ENCODE measurements around the gene KRT71. TPM values are rescaled to one million over a fixed set of nuclear protein-coding genes. Genes with fewer than 3 reads are reported as not detected.

KRT71 gene
- total RNA-seq, 1 experiment from 2014 or later = not detected

DNA sequence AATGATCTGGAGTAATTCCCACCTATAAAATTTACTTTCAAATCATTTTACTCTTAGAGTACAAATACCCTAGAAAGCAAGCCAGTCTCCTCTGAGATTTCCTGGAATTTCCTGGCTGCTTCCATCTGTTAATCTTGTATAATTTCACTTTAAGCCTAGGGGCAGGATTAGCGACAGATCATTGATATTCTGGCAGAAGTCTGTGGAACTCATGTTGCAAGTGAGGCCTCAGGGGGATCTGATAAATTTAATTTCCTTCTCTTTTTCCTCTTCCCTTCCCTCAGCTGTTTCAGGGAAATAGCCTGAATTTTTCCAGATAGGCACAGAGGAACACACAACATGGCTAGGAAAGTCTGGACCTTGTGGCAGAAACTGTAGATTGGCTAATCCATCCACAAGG is 54.0 kb downstream of the KRT71 start:
- Histone ChIP-seq H3K36me3 (ENCODE audit: low read depth, low read length) (no peaks in the 10 kb centered on the region), H3K27ac (ENCODE audit: low read length) (no peak overlapping the region), H3K4me3 (ENCODE audit: low read length) (no peak overlapping the region), H3K4me1 (ENCODE audit: insufficient read depth, low read length) (peaks cover 39% of the 10 kb centered on the region), H3K27me3 (ENCODE audit: low read length) (no peaks in the 10 kb centered on the region), H3K9me2 (replicated peaks; ENCODE audit: low read length) (no peaks in the 10 kb centered on the region), H3F3A (ENCODE audit: low read length, unreplicated experiment) (no peaks in the 10 kb centered on the region), H3K79me2 (ENCODE audit: low read length) (no peaks in the 10 kb centered on the region), H3K9me3 (ENCODE audit: low read length) (no peaks in the 10 kb centered on the region), H4K20me1 (ENCODE audit: low read length) (no peaks in the 10 kb centered on the region), H2AFZ (ENCODE audit: low read length) (no peak overlapping the region), H3K9ac (ENCODE audit: low read length) (no peak overlapping the region), H3K4me2 (ENCODE audit: low read length) (no peak overlapping the region)
- ChIA-PET POLR2A (ENCODE audit: unreplicated experiment) (no interaction called here), CTCF (no interaction called here)
- intact Hi-C loops (cut with micrococcal nuclease) = no loop called here
- no peak for DNase-seq
- ATAC-seq = no peak
- TF ChIP-seq EZH2 (IDR thresholded peaks at IDR 0.05; ENCODE audit: low read length, unreplicated experiment) (no peak), EZH2phosphoT487 (IDR thresholded peaks at IDR 0.05; ENCODE audit: borderline replicate concordance, low read length) (no peak)
- TF ChIP-seq, protein P1, sequence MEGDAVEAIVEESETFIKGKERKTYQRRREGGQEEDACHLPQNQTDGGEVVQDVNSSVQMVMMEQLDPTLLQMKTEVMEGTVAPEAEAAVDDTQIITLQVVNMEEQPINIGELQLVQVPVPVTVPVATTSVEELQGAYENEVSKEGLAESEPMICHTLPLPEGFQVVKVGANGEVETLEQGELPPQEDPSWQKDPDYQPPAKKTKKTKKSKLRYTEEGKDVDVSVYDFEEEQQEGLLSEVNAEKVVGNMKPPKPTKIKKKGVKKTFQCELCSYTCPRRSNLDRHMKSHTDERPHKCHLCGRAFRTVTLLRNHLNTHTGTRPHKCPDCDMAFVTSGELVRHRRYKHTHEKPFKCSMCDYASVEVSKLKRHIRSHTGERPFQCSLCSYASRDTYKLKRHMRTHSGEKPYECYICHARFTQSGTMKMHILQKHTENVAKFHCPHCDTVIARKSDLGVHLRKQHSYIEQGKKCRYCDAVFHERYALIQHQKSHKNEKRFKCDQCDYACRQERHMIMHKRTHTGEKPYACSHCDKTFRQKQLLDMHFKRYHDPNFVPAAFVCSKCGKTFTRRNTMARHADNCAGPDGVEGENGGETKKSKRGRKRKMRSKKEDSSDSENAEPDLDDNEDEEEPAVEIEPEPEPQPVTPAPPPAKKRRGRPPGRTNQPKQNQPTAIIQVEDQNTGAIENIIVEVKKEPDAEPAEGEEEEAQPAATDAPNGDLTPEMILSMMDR (conservative IDR thresholded peaks at IDR 0.05; ENCODE audit: low read depth, low read length) = no peak
- BruUV-seq (replicated peaks) = no TSS peak

DNA sequence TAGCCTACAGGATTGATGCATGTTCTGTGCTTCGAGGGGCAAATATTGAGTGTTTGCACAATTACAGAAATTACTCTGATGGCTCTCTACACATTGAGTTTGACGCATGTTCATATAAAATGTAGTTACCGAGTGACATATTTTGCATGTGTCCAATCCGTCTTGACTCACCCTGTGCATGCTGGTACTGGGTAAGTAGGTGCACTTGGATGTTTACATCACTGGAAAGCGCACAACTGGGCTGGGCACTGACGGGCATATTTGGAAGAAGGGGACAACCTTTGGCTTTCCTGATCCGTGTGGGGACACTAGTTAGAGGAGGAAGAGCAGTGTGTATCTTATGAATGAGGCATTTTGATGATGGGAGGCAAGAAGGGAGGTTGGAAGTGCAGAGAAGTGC is 55.0 kb downstream of the KRT71 start:
- no TSS peak for BruUV-seq (replicated peaks)
- Histone ChIP-seq H3K4me3 (ENCODE audit: low read length) (no peak overlapping the region), H3K4me1 (ENCODE audit: insufficient read depth, low read length) (peaks cover 48% of the 10 kb centered on the region), H3K9ac (ENCODE audit: low read length) (no peak overlapping the region), H3K79me2 (ENCODE audit: low read length) (no peaks in the 10 kb centered on the region), H4K20me1 (ENCODE audit: low read length) (no peaks in the 10 kb centered on the region), H3F3A (ENCODE audit: low read length, unreplicated experiment) (no peaks in the 10 kb centered on the region), H3K9me2 (replicated peaks; ENCODE audit: low read length) (no peaks in the 10 kb centered on the region), H3K4me2 (ENCODE audit: low read length) (no peak overlapping the region), H3K36me3 (ENCODE audit: low read depth, low read length) (no peaks in the 10 kb centered on the region), H3K27me3 (ENCODE audit: low read length) (no peaks in the 10 kb centered on the region), H3K9me3 (ENCODE audit: low read length) (no peaks in the 10 kb centered on the region), H3K27ac (ENCODE audit: low read length) (no peak overlapping the region), H2AFZ (ENCODE audit: low read length) (no peak overlapping the region)
- POLR2A ChIA-PET (ENCODE audit: unreplicated experiment) = no interaction called here
- TF ChIP-seq EZH2 (IDR thresholded peaks at IDR 0.05; ENCODE audit: low read length, unreplicated experiment) (no peak), EZH2phosphoT487 (IDR thresholded peaks at IDR 0.05; ENCODE audit: borderline replicate concordance, low read length) (no peak)
- TF ChIP-seq, protein P1 (conservative IDR thresholded peaks at IDR 0.05; ENCODE audit: low read depth, low read length) = no peak
- CTCF ChIA-PET = no interaction called here
- intact Hi-C loops (cut with micrococcal nuclease) = no loop called here
- DNase-seq (no peak), ATAC-seq (no peak)

DNA sequence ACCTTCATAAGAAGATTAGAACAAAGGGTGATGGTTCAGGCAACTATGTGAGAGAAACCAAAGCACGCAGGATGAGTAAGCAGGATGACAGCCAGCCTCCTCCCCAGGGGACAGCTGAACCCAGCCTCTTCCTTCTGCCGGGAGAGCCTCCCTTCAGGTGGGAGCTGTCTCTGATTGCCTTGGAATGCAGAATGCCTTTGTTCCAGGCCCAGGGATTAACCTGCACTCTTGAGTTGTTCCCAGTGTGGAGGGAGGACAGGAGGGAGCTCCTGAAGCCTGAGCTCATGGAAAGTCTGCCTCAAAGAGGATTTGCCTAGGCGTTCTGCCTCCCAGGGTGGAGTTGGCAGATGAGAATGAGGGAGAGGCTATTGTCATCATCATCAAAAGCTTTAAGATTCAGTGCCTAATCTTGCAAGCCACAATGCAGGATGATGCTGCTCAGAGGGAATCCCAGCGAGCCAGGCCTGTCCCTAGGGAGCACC is 56.3 kb downstream of the KRT71 start:
- H3K4me3 ChIP-seq (ENCODE audit: low read length) = no peak overlapping the region
- H3K4me1 ChIP-seq (ENCODE audit: insufficient read depth, low read length) = peaks cover 50% of the 10 kb centered on the region
- H3K36me3 ChIP-seq (ENCODE audit: low read depth, low read length) = no peaks in the 10 kb centered on the region
- H4K20me1 ChIP-seq (ENCODE audit: low read length) = no peaks in the 10 kb centered on the region
- peak; percentile 51 for ATAC-seq
- CTCF ChIA-PET = no interaction called here
- POLR2A ChIA-PET (ENCODE audit: unreplicated experiment) = interaction anchor here (0.6 kb wide), 1 partner anchor 484 kb away, joined by 4 read pairs; no protein-coding TSS in a partner anchor
- BruUV-seq (replicated peaks) = no TSS peak
- H3K27ac ChIP-seq (ENCODE audit: low read length) = peak overlapping the region; percentile 86
- H2AFZ ChIP-seq (ENCODE audit: low read length) = peak overlapping the region; percentile 8; the same call in 1 of the 2 replicates
- no peaks in the 10 kb centered on the region for H3K9me2 ChIP-seq (replicated peaks; ENCODE audit: low read length)
- TF ChIP-seq, protein P1 (conservative IDR thresholded peaks at IDR 0.05; ENCODE audit: low read depth, low read length) = no peak
- TF ChIP-seq EZH2 (IDR thresholded peaks at IDR 0.05; ENCODE audit: low read length, unreplicated experiment) = no peak
- TF ChIP-seq EZH2phosphoT487 (IDR thresholded peaks at IDR 0.05; ENCODE audit: borderline replicate concordance, low read length) = no peak
- peak overlapping the region; percentile 17 for H3K4me2 ChIP-seq (ENCODE audit: low read length)
- peak overlapping the region; percentile 59; the same call in 1 of the 2 replicates for H3K9ac ChIP-seq (ENCODE audit: low read length)
- intact Hi-C loops (cut with micrococcal nuclease) = no loop called here
- H3K27me3 ChIP-seq (ENCODE audit: low read length) = no peaks in the 10 kb centered on the region
- no peaks in the 10 kb centered on the region for H3F3A ChIP-seq (ENCODE audit: low read length, unreplicated experiment)
- no peaks in the 10 kb centered on the region for H3K9me3 ChIP-seq (ENCODE audit: low read length)
- H3K79me2 ChIP-seq (ENCODE audit: low read length) = no peaks in the 10 kb centered on the region
- DNase-seq = peak; percentile 82
